ENCODE measurements around the gene CNTFR.

DNA sequence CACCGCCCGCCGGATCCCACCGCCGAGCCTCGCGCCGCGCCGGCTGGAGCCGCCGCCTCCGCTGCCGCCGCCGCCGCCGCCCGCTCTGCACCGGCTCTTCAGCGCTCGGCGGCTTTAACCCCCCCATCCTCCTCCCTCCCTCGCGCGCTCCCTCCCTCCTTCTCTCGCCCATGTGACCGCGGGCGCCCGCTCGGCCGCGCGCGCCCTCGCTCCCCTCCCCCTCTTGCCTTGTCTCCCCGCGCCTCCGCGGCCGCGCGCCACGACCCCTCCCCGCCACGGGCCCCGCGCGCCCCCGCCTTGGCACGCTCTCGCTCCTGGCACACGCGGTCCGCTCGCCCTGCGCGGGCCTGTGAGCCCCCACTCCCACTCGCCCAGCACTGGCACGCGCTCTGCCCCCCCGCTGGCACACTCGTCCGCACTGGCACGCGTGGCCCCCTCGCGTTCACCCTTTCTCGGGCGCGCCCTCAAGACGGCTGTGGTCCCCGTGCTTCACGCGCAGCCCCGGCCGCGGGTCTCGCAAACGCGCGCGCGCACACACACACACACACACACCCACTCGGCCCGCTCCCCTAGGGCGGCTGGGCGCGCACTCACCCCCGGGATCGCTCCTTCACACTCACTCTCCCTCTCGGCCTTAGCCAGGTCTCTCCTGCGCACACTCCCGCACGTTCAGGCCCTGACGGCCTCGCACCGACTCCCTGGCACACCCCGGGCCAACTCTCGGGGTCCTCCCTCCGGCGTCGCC lies at the start of gene CNTFR:
- TF ChIP-seq CTCF (optimal IDR thresholded peaks at IDR 0.05 in 1 of 3, IDR thresholded peaks at IDR 0.05 in 1 of 3, conservative IDR thresholded peaks at IDR 0.05 in 1 of 3; ENCODE audit: extremely low read depth in 1 of 3, insufficient read depth in 2 of 3, low read length in 3 of 3) (no peak), EZH2 (IDR thresholded peaks at IDR 0.05; ENCODE audit: low read length) (peak; percentile 78)
